GM19467 (cell line): ENCODE measurements around the gene TMEM205.

Experiments used
- ATAC-seq: cut with Tn5 transposase; IDR thresholded peaks from one replicate; pipeline ENCODE4 v1.9.1; 2021; ENCODE audit warnings: mild to moderate bottlenecking, moderate library complexity; ENCODE audit not compliant: unreplicated experiment

TMEM205 gene

GRCh38 chr19:11304936-11305335 is 41.1 kb downstream of the TMEM205 start:
- no peak for ATAC-seq

GRCh38 chr19:11300811-11301120 is 45.3 kb downstream of the TMEM205 start:
- no peak for ATAC-seq

- no peak for ATAC-seq
Observed at GRCh38 chr19:11299946-11300810, 45.9 kb downstream of the TMEM205 start.

- ATAC-seq = no peak
Observed at GRCh38 chr19:11296264-11296663, 49.8 kb downstream of the TMEM205 start.

GRCh38 chr19:11295665-11296245 is 50.3 kb downstream of the TMEM205 start, which contains the start of gene TSPAN16:
Gene TSPAN16 (plus strand): TSS chr19:11296160. CDS start chr19:11296298, 138 bp downstream.
- no peak for ATAC-seq

- ATAC-seq = no peak
Observed at GRCh38 chr19:11295180-11295579, 50.9 kb downstream of the TMEM205 start.

GRCh38 chr19:11293433-11294389 is 52.4 kb downstream of the TMEM205 start:
- peak; percentile 56 for ATAC-seq
